GM12801 (cell line): ENCODE data around the gene KCNAB1.

Source experiments
- TF ChIP-seq, protein P1 (sequence below): IDR thresholded peaks from one replicate; pipeline ENCODE4 v1.5.1; 2011; ENCODE audit warnings: control low read depth; ENCODE audit not compliant: insufficient read length; ENCODE audit errors: extremely low read depth

KCNAB1 gene

DNA sequence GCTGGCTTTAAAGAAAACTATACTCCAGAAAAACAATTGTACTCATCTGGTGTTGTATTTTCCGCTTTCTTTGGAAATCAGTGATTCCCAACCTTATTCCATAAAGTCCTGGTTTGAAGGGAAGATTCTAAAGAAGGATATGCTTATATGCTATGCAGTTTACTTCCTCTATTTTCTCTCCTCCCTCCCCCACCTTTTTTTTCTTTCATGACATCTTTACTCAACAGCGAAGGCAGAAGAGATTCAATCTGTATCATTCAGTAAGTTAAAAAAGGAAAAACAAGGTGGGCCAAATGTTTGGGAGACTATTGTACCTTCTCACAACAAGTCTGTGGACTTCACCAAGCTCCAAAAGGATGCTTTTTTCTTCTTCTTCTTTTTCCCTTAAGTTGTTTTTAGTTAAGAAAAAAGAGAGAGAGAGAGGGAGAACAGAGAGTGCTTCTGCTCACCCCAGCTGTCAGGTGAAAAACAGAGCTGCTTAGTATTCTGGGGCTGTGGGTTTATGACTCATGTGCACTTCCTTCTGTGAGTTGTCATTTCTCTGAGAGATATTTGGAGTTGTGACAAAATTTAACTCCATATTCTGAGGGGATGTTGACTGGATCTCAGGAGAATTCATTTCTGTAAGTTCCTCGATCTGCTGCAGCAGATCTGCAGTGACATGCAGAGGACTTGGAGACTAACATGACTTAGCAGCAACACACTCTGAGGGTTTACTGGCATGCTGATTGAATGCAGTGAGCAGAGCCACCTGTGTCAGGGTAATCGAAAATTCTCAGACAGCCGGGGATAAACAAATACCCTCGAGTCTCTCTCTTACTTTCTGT is 363.8 kb downstream of the KCNAB1 start:
- TF ChIP-seq, protein P1, sequence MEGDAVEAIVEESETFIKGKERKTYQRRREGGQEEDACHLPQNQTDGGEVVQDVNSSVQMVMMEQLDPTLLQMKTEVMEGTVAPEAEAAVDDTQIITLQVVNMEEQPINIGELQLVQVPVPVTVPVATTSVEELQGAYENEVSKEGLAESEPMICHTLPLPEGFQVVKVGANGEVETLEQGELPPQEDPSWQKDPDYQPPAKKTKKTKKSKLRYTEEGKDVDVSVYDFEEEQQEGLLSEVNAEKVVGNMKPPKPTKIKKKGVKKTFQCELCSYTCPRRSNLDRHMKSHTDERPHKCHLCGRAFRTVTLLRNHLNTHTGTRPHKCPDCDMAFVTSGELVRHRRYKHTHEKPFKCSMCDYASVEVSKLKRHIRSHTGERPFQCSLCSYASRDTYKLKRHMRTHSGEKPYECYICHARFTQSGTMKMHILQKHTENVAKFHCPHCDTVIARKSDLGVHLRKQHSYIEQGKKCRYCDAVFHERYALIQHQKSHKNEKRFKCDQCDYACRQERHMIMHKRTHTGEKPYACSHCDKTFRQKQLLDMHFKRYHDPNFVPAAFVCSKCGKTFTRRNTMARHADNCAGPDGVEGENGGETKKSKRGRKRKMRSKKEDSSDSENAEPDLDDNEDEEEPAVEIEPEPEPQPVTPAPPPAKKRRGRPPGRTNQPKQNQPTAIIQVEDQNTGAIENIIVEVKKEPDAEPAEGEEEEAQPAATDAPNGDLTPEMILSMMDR, result no peak

DNA sequence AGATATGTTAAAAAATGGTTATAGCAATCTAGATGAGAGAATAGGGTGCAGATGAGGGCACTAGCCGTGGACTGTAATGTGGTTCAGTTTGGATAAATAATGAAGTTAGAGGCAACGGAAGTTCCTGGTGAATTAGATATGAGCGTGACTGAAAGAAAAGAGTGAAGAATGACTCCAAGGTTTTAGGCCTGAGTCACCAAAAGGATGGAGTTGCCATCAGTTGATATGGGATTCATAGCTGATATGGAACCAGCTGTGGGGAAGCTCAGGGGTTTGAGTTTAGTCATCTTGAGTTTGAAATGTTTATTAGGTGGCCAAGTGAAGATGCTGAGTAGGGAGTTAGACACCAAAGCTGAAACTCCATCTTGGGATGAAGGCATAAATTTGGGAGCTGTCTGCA is 368.4 kb downstream of the KCNAB1 start:
- TF ChIP-seq, protein P1, result no peak

DNA sequence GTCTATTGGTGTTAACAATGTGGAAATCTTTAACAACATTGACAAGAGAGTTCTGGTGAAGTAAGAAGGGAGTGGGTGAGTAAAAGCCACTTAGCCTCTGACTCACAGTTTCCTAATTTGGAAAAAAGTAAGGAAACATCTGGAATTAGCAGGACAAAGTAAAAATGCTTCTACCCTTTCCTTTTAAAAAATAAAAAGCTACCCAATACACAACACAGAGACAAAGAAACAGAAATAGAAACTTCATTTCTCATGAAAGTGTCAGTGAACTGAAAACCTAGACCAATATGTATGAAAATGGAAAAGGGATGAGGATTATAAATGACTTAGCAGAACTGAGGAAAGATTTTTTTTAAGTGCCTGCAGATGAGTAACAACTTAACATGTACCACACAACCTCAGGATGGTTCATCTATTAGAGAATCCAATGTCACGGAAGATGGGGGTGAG is 369.1 kb downstream of the KCNAB1 start:
- TF ChIP-seq, protein P1, result no peak

DNA sequence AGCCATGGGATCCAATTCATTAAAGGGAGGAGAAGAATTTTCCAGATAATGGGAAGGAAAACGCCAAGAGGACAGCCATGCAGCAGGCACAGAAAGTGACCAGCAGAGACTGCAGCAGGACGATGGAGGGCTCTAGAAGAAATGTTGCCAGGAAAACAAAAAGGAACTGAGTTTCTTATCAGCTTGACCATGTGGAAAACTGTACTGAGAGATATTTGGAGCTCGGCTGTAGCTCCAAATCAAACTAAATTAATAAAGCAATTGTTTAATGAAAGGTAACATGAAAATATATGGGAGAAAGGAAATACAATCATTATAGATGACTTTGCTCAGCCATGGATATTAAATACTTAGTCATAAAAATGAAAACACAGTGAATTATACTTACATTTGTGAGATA is 370.8 kb downstream of the KCNAB1 start:
- TF ChIP-seq, protein P1, result no peak

DNA sequence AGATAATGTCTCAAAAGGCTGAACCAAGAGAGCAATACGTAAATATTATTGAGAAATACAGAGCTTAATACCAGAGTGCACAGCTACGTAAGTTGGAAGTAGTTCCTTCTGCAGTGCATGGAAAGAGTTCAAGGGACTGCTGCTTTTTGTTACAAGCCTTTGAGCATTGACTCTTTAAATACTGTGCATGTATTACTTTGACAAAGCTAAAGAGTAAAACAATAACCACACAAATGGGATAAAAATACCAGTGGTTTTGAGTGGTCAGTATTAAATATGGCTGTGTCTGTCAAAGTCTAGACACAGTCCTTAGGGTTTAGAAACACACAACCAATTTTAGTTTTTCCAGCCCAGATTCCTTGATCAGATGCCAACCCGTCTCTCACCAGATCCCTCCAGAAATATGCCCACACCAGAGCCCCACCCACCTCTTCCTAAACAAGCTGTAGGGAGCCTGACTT is 372.5 kb downstream of the KCNAB1 start:
- TF ChIP-seq, protein P1, result no peak

DNA sequence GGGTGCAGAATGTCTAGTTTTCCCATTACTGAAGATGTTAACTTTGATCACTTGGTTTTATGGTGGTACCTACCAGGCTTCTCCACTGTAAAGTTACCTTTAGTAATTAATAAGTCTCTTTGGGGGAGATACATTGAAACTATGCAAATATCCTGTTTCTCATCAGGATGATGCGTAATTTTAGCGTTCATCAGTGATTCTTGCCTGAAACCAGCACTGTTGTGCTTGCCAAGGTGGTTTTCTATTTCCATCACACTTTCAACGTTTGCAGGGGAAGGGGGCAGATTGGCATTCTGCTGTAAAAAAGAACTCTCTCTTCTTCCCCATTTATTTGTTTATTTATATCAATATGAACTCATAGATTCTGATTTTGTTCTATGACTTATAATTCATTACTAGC is 373.5 kb downstream of the KCNAB1 start:
- TF ChIP-seq, protein P1, result no peak

DNA sequence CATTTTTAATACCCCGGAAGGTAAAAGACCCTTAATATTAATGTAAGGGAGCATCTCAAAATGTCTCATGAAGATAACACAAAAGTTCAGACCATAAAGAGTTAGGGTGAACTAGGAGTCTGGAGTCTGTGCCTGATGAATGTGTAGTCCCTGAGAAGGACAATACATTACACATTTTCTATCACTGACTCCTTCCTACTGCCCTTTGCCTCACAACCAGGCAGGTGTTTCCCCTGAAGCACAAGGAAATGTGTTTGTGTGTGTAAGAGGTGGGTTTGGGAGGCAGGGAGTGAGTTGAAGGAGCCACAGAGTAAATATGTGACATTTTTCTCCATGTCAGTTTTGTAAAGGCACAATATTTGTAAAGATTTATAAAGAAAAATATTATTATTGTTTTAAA is 375.4 kb downstream of the KCNAB1 start:
- TF ChIP-seq, protein P1, result no peak
